ENCODE data around the gene STARD5. TPM values are rescaled to one million over a fixed set of nuclear protein-coding genes. Genes with fewer than 3 reads are reported as not detected.

Gene STARD5
- total RNA-seq, 1 donor from 2014 or later = 8.5 TPM

DNA sequence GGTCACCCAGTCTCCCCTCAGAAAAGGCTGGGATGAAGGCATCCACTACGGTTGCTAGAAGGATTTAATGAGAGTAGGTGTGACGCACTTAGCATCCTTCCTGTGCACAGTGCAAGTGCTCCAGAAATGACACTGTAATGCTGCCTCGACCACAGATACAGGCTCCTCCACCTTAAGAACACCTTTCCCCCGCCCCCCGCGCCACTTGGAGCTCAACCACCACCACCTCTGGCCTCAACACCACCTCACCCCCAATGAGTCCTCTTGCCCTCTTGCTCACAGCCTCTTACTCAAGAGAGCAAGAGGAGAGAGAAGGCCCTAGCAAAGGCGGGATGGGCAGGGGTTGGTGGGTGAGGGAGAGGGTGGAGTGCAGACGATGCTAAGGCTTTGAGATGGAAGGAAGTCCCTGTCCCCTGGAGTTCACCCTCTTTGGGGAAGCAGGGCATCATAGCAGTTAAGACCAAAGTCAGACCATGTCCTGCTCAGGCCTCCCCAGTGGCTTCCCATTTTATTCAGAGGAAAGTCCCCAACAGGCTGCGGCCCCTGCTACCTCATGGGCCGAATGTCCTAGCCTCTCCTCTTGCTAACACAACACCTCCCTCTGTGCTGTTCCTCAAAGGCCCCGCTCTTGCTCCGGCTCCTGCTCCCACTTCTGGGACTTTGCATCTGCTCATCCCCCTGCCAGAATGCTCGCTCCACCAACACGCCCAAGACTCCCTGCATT is 8.3 kb downstream of the STARD5 start:
- Histone ChIP-seq H3F3A (ENCODE audit: low read depth) (no peaks in the 10 kb centered on the region), H3K4me3 (no peak overlapping the region), H3K9me3 (ENCODE audit: low read depth) (no peaks in the 10 kb centered on the region), H3K79me2 (ENCODE audit: low read depth) (no peaks in the 10 kb centered on the region), H2AFZ (replicated peaks) (no peak overlapping the region), H3K27me3 (no peaks in the 10 kb centered on the region), H3K9ac (no peak overlapping the region), H3K36me3 (no peaks in the 10 kb centered on the region), H4K20me1 (ENCODE audit: low read depth) (no peaks in the 10 kb centered on the region), H3K4me2 (no peak overlapping the region), H3K4me1 (no peaks in the 10 kb centered on the region), H3K27ac (no peak overlapping the region)
- peaks cover 6% of the 10 kb centered on the region for H3K4me1 Mint-ChIP-seq
- H3K36me3 Mint-ChIP-seq = no peaks in the 10 kb centered on the region
- H3K4me3 Mint-ChIP-seq = no peak overlapping the region
- DNase-seq (ENCODE audit: low spot score) = no peak
- H3K9me3 Mint-ChIP-seq = no peaks in the 10 kb centered on the region
- peaks cover 7% of the 10 kb centered on the region for H3K27me3 Mint-ChIP-seq (ENCODE audit: insufficient read depth, low read depth)
- H3K27ac Mint-ChIP-seq = no peak overlapping the region
- TF ChIP-seq EZH2 (IDR thresholded peaks at IDR 0.05) = no peak
- no peak for TF ChIP-seq CTCF (IDR thresholded peaks at IDR 0.05)
- no peak for TF ChIP-seq EZH2phosphoT487 (IDR thresholded peaks at IDR 0.05)

GRCh38 chr15:81314378-81314777 is 9.6 kb downstream of the STARD5 start:
- Histone ChIP-seq H4K20me1 (ENCODE audit: low read depth) (no peaks in the 10 kb centered on the region), H3K36me3 (no peaks in the 10 kb centered on the region), H3K4me2 (no peak overlapping the region), H3F3A (ENCODE audit: low read depth) (no peaks in the 10 kb centered on the region), H3K9ac (no peak overlapping the region), H3K4me3 (no peak overlapping the region), H3K79me2 (ENCODE audit: low read depth) (no peaks in the 10 kb centered on the region), H3K27me3 (no peaks in the 10 kb centered on the region), H3K27ac (no peak overlapping the region), H3K9me3 (ENCODE audit: low read depth) (no peaks in the 10 kb centered on the region), H2AFZ (replicated peaks) (no peak overlapping the region), H3K4me1 (no peaks in the 10 kb centered on the region)
- H3K4me3 Mint-ChIP-seq = no peak overlapping the region
- no peak for TF ChIP-seq EZH2phosphoT487 (IDR thresholded peaks at IDR 0.05)
- H3K36me3 Mint-ChIP-seq = no peaks in the 10 kb centered on the region
- H3K27ac Mint-ChIP-seq = no peak overlapping the region
- peaks cover 6% of the 10 kb centered on the region for H3K4me1 Mint-ChIP-seq
- H3K27me3 Mint-ChIP-seq (ENCODE audit: insufficient read depth, low read depth) = peaks cover 3% of the 10 kb centered on the region
- no peak for DNase-seq (ENCODE audit: low spot score)
- no peaks in the 10 kb centered on the region for H3K9me3 Mint-ChIP-seq

GRCh38 chr15:81313686-81314085 is 10.3 kb downstream of the STARD5 start:
- Histone ChIP-seq H3K79me2 (ENCODE audit: low read depth) (no peaks in the 10 kb centered on the region), H3K9ac (no peak overlapping the region), H3F3A (ENCODE audit: low read depth) (no peaks in the 10 kb centered on the region), H3K36me3 (no peaks in the 10 kb centered on the region), H4K20me1 (ENCODE audit: low read depth) (no peaks in the 10 kb centered on the region), H3K27ac (no peak overlapping the region), H2AFZ (replicated peaks) (no peak overlapping the region), H3K4me1 (no peaks in the 10 kb centered on the region), H3K9me3 (ENCODE audit: low read depth) (no peaks in the 10 kb centered on the region), H3K4me3 (no peak overlapping the region), H3K27me3 (no peaks in the 10 kb centered on the region), H3K4me2 (no peak overlapping the region)
- Mint-ChIP-seq H3K27ac (no peak overlapping the region), H3K9me3 (no peaks in the 10 kb centered on the region), H3K4me3 (no peak overlapping the region), H3K27me3 (ENCODE audit: insufficient read depth, low read depth) (peaks cover 2% of the 10 kb centered on the region), H3K4me1 (peaks cover 6% of the 10 kb centered on the region), H3K36me3 (no peaks in the 10 kb centered on the region)
- TF ChIP-seq EZH2 (IDR thresholded peaks at IDR 0.05) (no peak), CTCF (IDR thresholded peaks at IDR 0.05) (no peak), EZH2phosphoT487 (IDR thresholded peaks at IDR 0.05) (no peak)
- DNase-seq (ENCODE audit: low spot score) = no peak

GRCh38 chr15:81312790-81313543 is 11.0 kb downstream of the STARD5 start:
- DNase-seq (ENCODE audit: low spot score) = no peak
- Histone ChIP-seq H3K9ac (no peak overlapping the region), H3K36me3 (no peaks in the 10 kb centered on the region), H3K27me3 (no peaks in the 10 kb centered on the region), H3K79me2 (ENCODE audit: low read depth) (no peaks in the 10 kb centered on the region), H4K20me1 (ENCODE audit: low read depth) (no peaks in the 10 kb centered on the region), H2AFZ (replicated peaks) (no peak overlapping the region), H3K4me3 (no peak overlapping the region), H3K27ac (no peak overlapping the region), H3K9me3 (ENCODE audit: low read depth) (no peaks in the 10 kb centered on the region), H3K4me2 (no peak overlapping the region), H3F3A (ENCODE audit: low read depth) (no peaks in the 10 kb centered on the region), H3K4me1 (no peaks in the 10 kb centered on the region)
- Mint-ChIP-seq H3K4me3 (no peak overlapping the region), H3K36me3 (no peaks in the 10 kb centered on the region), H3K27ac (no peak overlapping the region), H3K9me3 (no peaks in the 10 kb centered on the region), H3K4me1 (peaks cover 6% of the 10 kb centered on the region), H3K27me3 (ENCODE audit: insufficient read depth, low read depth) (peaks cover 3% of the 10 kb centered on the region)
- no peak for TF ChIP-seq EZH2 (IDR thresholded peaks at IDR 0.05)
- TF ChIP-seq EZH2phosphoT487 (IDR thresholded peaks at IDR 0.05) = no peak
- no peak for TF ChIP-seq CTCF (IDR thresholded peaks at IDR 0.05)
